Muscle of back (tissue), 11 donors: ENCODE results near the gene YWHAG. TPM values are rescaled to one million over a fixed set of nuclear protein-coding genes. Genes with fewer than 3 reads are reported as not detected.
A peak's percentile ranks its signal among the peaks of the same experiment; 100 is the strongest.
"Not testable (repeated sequence)": the region's sequence is repeated elsewhere in the genome, so short reads cannot be mapped to it uniquely, and the experiment has no call there.

Source experiments
- DNase-seq, 3 donors: peaks; one replicate each; pipeline versions ENCODE4 v3.0.0 to v3.0.0-alpha.2; 2013
- polyA plus RNA-seq, 10 donors: library from polyadenylated mRNA; unstranded; fragments of 120-200 nt; gene quantifications; one replicate each; pipeline ENCODE4 v1.2.1, GENCODE V29; 2013; ENCODE audit not compliant: insufficient read length in 10 of 10

The YWHAG gene
- polyA plus RNA-seq, 10 donors = 146 to 214 (median 169) TPM

GRCh38 chr7:76301000-76301399, 57.8 kb downstream of the YWHAG start:
- DNase-seq = no peak

GRCh38 chr7:76300166-76300731, 58.5 kb downstream of the YWHAG start:
- DNase-seq = no peak

GRCh38 chr7:76296743-76297740, 61.7 kb downstream of the YWHAG start:
- DNase-seq = peak in 2 of 3 donors; percentile 54 to 58

GRCh38 chr7:76294344-76295024, 64.3 kb downstream of the YWHAG start:
- DNase-seq = peak; percentile 87 to 95 (median 91)

- DNase-seq = no peak
Measured at GRCh38 chr7:76293407-76293901, 65.3 kb downstream of the YWHAG start.

GRCh38 chr7:76292911-76293310, 65.9 kb downstream of the YWHAG start:
- not testable (repeated sequence) for DNase-seq

- DNase-seq = no peak
Measured at GRCh38 chr7:76292213-76292573, 66.6 kb downstream of the YWHAG start.

DNA sequence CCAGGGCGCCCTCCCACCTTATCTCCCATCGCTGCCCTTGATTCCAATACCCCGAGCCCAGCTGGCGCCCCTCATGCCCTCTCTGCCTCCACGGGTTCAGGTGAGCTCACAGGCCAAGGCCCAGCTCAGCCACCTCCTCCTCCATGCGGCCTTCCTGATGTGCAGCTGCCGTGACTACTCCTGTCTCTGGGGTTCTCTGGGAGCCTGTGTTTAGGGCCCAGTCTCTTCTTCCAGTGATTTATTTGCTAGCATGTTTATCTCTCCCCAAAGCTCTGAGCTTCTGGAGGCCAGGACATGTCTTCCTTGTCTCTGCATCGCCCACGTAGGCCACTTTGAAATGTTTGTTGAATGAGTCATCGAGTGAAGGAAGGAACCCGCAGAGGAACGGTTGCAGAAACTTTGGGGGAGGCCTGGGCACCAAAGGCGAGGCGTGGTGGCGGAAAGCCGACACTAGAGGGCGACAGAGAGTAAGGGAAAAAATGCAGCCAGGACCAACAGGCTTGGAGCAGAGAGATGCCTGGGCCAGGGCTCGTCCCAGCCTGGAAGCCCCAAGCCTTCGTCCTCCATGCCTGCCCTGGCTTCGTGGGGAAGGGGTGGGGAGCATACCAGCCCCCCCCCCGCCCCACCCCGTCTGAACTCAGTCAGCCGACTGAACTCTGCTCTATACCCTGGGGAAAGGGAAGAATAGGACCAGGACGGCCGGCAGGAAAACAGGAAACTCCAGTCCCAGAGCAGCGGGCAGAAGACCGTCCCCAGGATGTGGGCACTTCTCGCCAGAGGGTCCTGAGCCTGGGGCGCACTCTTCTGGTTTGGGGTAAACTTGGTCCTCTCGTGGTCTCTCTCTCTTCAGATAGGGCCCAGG, 67.2 kb downstream of the YWHAG start:
- DNase-seq = peak; percentile 91 to 96 (median 96)

- not testable (repeated sequence) for DNase-seq
Measured at GRCh38 chr7:76290847-76291350, 67.9 kb downstream of the YWHAG start.

- DNase-seq = no peak
Measured at GRCh38 chr7:76286842-76287403, 71.9 kb downstream of the YWHAG start.

DNA sequence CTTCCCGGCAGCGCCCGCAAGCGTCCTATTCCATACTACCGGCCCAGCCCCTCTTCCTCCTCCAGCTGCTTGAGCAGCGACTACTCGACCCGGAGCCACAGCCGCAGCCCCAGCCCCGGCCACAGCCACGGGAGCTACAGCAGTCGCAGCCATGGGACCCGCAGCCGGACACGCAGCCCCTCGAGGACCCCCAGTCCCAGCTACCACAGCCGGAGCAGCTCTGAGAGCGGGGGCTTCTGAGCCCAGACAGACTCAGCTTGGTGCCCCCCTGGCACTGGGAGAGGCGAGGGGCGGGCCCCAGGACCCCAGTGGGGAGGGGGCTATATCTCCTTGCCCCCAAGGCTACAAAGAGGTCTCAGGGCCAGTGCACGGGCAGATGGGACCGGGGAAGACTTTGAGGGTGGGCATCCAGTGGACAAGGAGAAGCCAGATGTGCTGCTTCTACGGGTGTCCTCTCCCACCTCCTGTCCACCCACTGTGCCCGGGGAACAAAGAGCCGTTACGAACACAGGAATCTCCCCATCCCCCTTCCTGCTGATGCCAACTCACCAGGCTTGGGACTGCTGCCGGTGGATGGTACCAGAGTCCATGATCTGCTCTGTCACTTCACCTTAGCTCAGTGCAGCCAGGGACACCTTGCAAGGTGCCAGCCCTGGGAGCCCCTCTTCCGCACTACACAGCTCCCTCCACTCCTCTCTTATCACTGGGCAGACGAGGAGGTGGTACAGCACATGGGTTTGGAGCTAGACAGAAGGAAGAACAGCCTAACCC, 73.0 kb downstream of the YWHAG start:
- no peak for DNase-seq

DNA sequence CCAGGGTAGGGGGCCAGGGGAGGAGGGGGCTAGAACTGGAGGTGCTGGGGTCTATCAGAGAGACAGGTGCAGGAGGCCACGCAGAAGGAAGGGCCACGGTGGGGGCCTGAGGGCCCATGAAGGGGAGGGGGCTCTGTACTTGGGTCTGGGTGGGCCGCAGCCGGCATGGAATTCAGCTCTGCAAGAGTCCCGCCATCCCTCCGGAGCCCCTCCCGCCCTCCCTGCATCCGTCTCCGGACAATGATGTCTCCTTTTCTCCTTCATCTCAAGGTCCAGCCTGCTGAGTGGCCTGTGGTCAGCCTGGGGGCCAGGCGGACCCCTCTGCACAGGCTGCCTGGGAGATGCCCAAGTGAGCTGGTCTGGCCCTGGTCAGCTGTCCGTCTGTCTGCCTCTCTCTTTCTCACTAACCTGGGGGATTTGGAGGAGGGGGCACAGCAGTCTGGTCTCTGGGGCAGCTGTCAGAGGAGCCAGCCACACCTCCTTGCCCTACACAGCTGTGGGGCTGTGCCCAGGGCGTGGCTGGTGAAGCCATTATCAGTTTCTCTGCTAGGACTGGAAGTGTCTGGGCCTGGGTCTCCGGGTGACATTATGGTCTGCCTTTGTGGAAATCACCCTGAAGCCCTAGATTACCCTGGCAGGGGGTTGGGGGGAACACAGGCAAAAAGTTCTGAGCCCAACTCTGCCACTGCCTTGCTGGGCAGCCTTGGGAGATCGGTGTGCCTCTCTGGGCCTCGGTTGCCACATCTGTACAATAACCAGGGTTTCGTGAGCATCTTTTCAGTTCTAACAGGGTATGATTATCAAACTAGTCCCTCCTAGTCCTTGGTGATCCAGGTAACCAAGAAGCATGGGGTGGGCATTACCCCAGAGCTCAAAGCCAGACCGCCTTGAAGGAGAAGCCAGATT, 75.3 kb downstream of the YWHAG start:
- DNase-seq = no peak

- no peak for DNase-seq
Measured at GRCh38 chr7:76282344-76283253, 76.2 kb downstream of the YWHAG start.

GRCh38 chr7:76281706-76282343, 77.0 kb downstream of the YWHAG start:
- no peak for DNase-seq

DNA sequence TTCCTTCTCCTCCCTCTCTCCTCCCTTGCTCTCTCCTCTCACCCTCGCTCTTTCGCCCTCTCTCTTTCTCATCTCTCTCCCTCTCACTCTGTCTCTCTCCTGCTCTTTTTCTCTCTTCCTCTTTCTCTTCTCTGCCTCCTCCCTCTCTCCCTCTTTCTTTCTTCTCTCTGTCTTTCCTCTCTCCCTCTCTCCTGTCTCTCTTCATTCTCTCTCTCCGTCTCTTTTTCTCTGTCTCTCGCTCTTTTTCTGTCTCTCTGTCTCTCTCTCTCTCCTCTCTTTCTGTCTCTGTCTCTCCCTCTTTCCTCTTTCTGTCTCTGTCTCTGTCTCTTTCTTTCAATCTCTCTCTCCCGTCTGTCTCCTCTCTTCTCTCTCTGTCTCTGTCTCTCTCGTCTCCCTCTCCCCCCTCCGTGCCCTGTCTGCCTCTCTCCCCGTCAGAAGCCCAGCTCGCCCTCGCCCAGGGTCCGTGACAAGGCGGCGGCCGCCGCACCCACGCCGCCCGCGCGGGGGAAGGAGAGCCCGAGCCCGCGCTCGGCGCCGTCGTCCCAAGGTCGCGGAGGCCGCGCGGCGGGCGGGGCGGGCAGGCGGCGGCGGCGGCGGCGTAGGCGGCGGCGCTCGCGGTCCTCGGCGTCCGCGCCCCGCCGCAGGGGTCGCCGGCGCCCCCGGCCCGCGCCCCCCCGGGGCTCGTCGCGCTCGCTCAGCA, 77.6 kb downstream of the YWHAG start:
- no peak for DNase-seq

DNA sequence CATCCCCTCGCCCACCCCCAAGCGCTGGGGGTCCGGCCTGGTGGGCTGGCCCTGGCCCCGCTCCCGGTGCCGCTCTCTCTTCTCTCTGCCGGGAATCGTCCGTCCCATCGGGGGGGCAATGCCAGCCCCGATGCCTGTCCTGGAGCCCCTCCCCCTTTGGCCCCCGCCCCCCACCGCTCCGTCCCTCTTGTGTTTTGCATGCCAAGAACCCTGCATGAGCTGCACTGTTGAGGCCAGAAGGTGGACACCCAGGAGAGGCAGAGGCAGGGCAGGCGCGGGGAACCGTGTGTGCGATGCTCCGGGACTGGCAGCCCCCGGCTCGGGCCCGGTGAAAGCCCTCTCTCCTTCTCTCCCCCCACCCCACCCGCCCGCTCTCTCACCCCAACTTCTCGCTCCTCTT, 78.4 kb downstream of the YWHAG start:
- no peak for DNase-seq

GRCh38 chr7:76278540-76278939, 80.3 kb downstream of the YWHAG start:
- no peak for DNase-seq
